HG03045 (cell line): ENCODE measurements around the gene COL5A1.

Experiments
- ATAC-seq: cut with Tn5 transposase; IDR thresholded peaks from one replicate; pipeline ENCODE4 v1.9.1; 2021; ENCODE audit warnings: mild to moderate bottlenecking, moderate library complexity; ENCODE audit not compliant: unreplicated experiment

COL5A1 gene

GRCh38 chr9:134641173-134641989 lies at the start of gene COL5A1:
Gene COL5A1 (plus strand): TSS chr9:134641803. CDS start chr9:134642188, 385 bp downstream.
- no peak for ATAC-seq

GRCh38 chr9:134592018-134592818 lies 49.4 kb upstream of the COL5A1 start:
- ATAC-seq: no peak

- no peak for ATAC-seq
Measured at GRCh38 chr9:134592819-134593200, 48.8 kb upstream of the COL5A1 start.

GRCh38 chr9:134593286-134594077 lies 48.1 kb upstream of the COL5A1 start:
- no peak for ATAC-seq

GRCh38 chr9:134594078-134594941 lies 47.3 kb upstream of the COL5A1 start:
- no peak for ATAC-seq

GRCh38 chr9:134595014-134595413 lies 46.6 kb upstream of the COL5A1 start:
- no peak for ATAC-seq

GRCh38 chr9:134597041-134597913 lies 44.3 kb upstream of the COL5A1 start:
- ATAC-seq: no peak

GRCh38 chr9:134597957-134598883 lies 43.4 kb upstream of the COL5A1 start:
- ATAC-seq: no peak

GRCh38 chr9:134598884-134599245 lies 42.7 kb upstream of the COL5A1 start:
- no peak for ATAC-seq

GRCh38 chr9:134600371-134600770 lies 41.2 kb upstream of the COL5A1 start:
- ATAC-seq: no peak

- ATAC-seq: no peak
Measured at GRCh38 chr9:134600836-134601638, 40.6 kb upstream of the COL5A1 start.

GRCh38 chr9:134601764-134602163 lies 39.8 kb upstream of the COL5A1 start:
- ATAC-seq: no peak

- no peak for ATAC-seq
Measured at GRCh38 chr9:134602547-134603362, 38.8 kb upstream of the COL5A1 start.

- ATAC-seq: no peak
Measured at GRCh38 chr9:134604834-134605233, 36.8 kb upstream of the COL5A1 start.

- ATAC-seq: no peak
Measured at GRCh38 chr9:134605351-134605965, 36.1 kb upstream of the COL5A1 start.

GRCh38 chr9:134605966-134606357 lies 35.6 kb upstream of the COL5A1 start:
- no peak for ATAC-seq
